IMR-90 (cell line): ENCODE data around the gene PDGFD. TPM values are rescaled to one million over a fixed set of nuclear protein-coding genes. Genes with fewer than 3 reads are reported as not detected.

Experiments used
- ATAC-seq: fragments of 200-7000 bp; cut with Tn5 transposase; 2 replicates; pipeline ENCODE4 v1.9.1; 2020; ENCODE audit warnings: low read depth, mild to moderate bottlenecking, moderate library complexity
- BruUV-seq: library from RNA; stranded (reverse); fragments of 400-500 nt; replicated peaks from 2 replicates; lab custom pipeline; 2021; lab: Mats Ljungman, UMichigan
- CTCF ChIA-PET: fragments of 300-600 bp; formaldehyde crosslinking; extraction: SDS; loops from one replicate; lab custom pipeline; 2021; ENCODE audit warnings: antibody characterized with exemption; lab: Yijun Ruan, JAX
- POLR2A ChIA-PET: fragments of 300-600 bp; sonication (Branson Sonifier 250); formaldehyde crosslinking; loops from one replicate; lab custom pipeline; 2022; ENCODE audit warnings: antibody characterized with exemption; ENCODE audit not compliant: unreplicated experiment; lab: Charles Lee
- DNase-seq: peaks from one replicate; pipeline ENCODE4 v3.0.0; 2013
- H2AFZ ChIP-seq: replicated peaks from 2 replicates; pipeline ENCODE3; 2013; ENCODE audit warnings: low read length, mild to moderate bottlenecking; ENCODE audit not compliant: poor library complexity
- H2AK5ac ChIP-seq: 2 replicates; pipeline ENCODE4 v1.6.1; 2013; ENCODE audit warnings: low read depth, low read length, inconsistent platforms
- H2AK9ac ChIP-seq: replicated peaks from 2 replicates; pipeline ENCODE3; 2013; ENCODE audit warnings: mild to moderate bottlenecking, low read depth, low read length, moderate library complexity; ENCODE audit not compliant: poor library complexity
- H2BK120ac ChIP-seq: 2 replicates; pipeline ENCODE4 v1.6.1; 2013; ENCODE audit warnings: low read depth, low read length, inconsistent platforms
- H2BK15ac ChIP-seq: 3 replicates; pipeline ENCODE4 v1.6.1; 2013; ENCODE audit warnings: low read depth, low read length, inconsistent platforms
- H2BK20ac ChIP-seq: 2 replicates; pipeline ENCODE4 v1.6.1; 2013; ENCODE audit warnings: low read depth, mild to moderate bottlenecking, inconsistent platforms, low read length, moderate library complexity
- H2BK5ac ChIP-seq: 2 replicates; pipeline ENCODE4 v1.6.1; 2013; ENCODE audit warnings: mild to moderate bottlenecking, low read depth, low read length, inconsistent platforms; ENCODE audit not compliant: poor library complexity, severe bottlenecking
- H3K14ac ChIP-seq: replicated peaks from 2 replicates; pipeline ENCODE4 v1.6.1; 2013; ENCODE audit warnings: low read depth, low read length, inconsistent platforms
- H3K18ac ChIP-seq: 2 replicates; pipeline ENCODE4 v1.6.1; 2013; ENCODE audit warnings: low read depth, low read length, control low read depth
- H3K23ac ChIP-seq: 2 replicates; pipeline ENCODE4 v1.6.1; 2013; ENCODE audit warnings: low read depth, low read length, inconsistent platforms
- H3K27ac ChIP-seq: 2 replicates; pipeline ENCODE4 v1.5.1; 2013; ENCODE audit warnings: mild to moderate bottlenecking, control low read depth, low read length; ENCODE audit not compliant: insufficient read depth
- H3K27me3 ChIP-seq: 2 replicates; pipeline ENCODE4 v1.6.1; 2013; ENCODE audit warnings: low read length; ENCODE audit not compliant: control insufficient read depth, insufficient read depth
- H3K36me3 ChIP-seq: 2 replicates; pipeline ENCODE4 v1.6.1; 2013; ENCODE audit warnings: low read length, mixed read lengths; ENCODE audit not compliant: control insufficient read depth, insufficient read depth
- H3K4ac ChIP-seq: 2 replicates; pipeline ENCODE4 v1.6.1; 2013; ENCODE audit warnings: low read depth, low read length, inconsistent platforms
- H3K4me1 ChIP-seq: 2 replicates; pipeline ENCODE4 v1.6.1; 2013; ENCODE audit warnings: low read length, mixed read lengths; ENCODE audit not compliant: control insufficient read depth, insufficient read depth
- H3K4me2 ChIP-seq: 2 replicates; pipeline ENCODE4 v1.6.1; 2013; ENCODE audit warnings: low read depth, mild to moderate bottlenecking, control low read depth, low read length, moderate library complexity
- H3K4me3 ChIP-seq: 2 replicates; pipeline ENCODE4 v1.5.1; 2013; ENCODE audit warnings: low read depth, mild to moderate bottlenecking, control low read depth, low read length, moderate library complexity; ENCODE audit not compliant: insufficient read depth
- H3K56ac ChIP-seq: 2 replicates; pipeline ENCODE4 v1.6.1; 2013; ENCODE audit warnings: low read length, inconsistent platforms; ENCODE audit not compliant: insufficient read depth; ENCODE audit errors: extremely low read depth
- H3K79me1 ChIP-seq, 2 experiments: 2 replicates each; pipeline ENCODE4 v1.6.1; 2013; ENCODE audit warnings: low read length in 2 of 2, inconsistent platforms in 1 of 2, low read depth in 1 of 2
- H3K9ac ChIP-seq: 2 replicates; pipeline ENCODE4 v1.6.1; 2013; ENCODE audit warnings: low read depth, low read length, control low read depth
- H3K9me1 ChIP-seq: 2 replicates; pipeline ENCODE4 v1.6.1; 2013; ENCODE audit warnings: low read length, inconsistent platforms; ENCODE audit not compliant: insufficient read depth
- H3K9me3 ChIP-seq: 2 replicates; pipeline ENCODE4 v1.6.1; 2013; ENCODE audit warnings: low read length; ENCODE audit not compliant: control insufficient read depth, insufficient read depth
- H4K20me1 ChIP-seq: 2 replicates; pipeline ENCODE4 v1.6.1; 2013; ENCODE audit warnings: low read length, inconsistent platforms; ENCODE audit not compliant: insufficient read depth
- H4K5ac ChIP-seq: 2 replicates; pipeline ENCODE4 v1.6.1; 2013; ENCODE audit warnings: mild to moderate bottlenecking, low read depth, low read length, control low read depth
- H4K8ac ChIP-seq, 2 experiments: 2 replicates each; pipeline ENCODE4 v1.6.1; 2013; ENCODE audit warnings: low read depth in 2 of 2, low read length in 2 of 2, control low read depth in 1 of 2, inconsistent platforms in 1 of 2
- H4K91ac ChIP-seq: 2 replicates; pipeline ENCODE4 v1.6.1; 2013; ENCODE audit warnings: low read depth, low read length, inconsistent platforms; ENCODE audit not compliant: insufficient read depth
- CEBPB ChIP-seq: IDR thresholded peaks from 2 replicates; pipeline ENCODE4 v1.6.1; 2012; ENCODE audit warnings: low read depth, low read length, improper control_type of control experiment
- FOS ChIP-seq: fragments of 150-350 bp; IDR thresholded peaks from 2 replicates; pipeline ENCODE4 v1.6.1; 2016; ENCODE audit warnings: low read depth, low read length
- MAFK ChIP-seq: IDR thresholded peaks from 2 replicates; pipeline ENCODE4 v1.6.1; 2012; ENCODE audit warnings: low read depth, low read length, improper control_type of control experiment
- WGBS, 2 experiments: methylation state at CpG; one replicate each; pipeline versions ENCODE4 v1.1.5 to v1.1.7; 2013; ENCODE audit warnings: missing lambda C conversion rate in 2 of 2; ENCODE audit not compliant: insufficient read length in 1 of 2; ENCODE audit errors: extremely low coverage in 2 of 2; 5-methylcytosine and 5-hydroxymethylcytosine counted together
- dilution Hi-C: fragments of 300-500 bp; cut with HindIII; formaldehyde crosslinking; loops from one replicate; pipeline ENCODE4 v1.14.3; 2018; ENCODE audit warnings: low sequenced_read_pairs; ENCODE audit not compliant: unreplicated experiment
- in situ Hi-C: fragments of 300-500 bp; cut with MboI; formaldehyde crosslinking; loops from 3 replicates; pipeline ENCODE4 v1.14.3; 2019; ENCODE audit warnings: low sequenced_read_pairs, inconsistent platforms, mixed read lengths
- intact Hi-C: fragments of 100-400 bp; cut with micrococcal nuclease; formaldehyde crosslinking; loops from 2 replicates; pipeline ENCODE4 v1.10.0; 2022
- polyA plus RNA-seq, 3 experiments: library from polyadenylated mRNA; depleted of rRNA; stranded (reverse); fragments of >200 nt; gene quantifications; 2 replicates each; pipeline ENCODE4 v1.2.3, GENCODE V29; 2012; ENCODE audit warnings: low replicate concordance in 1 of 3
- total RNA-seq: library from RNA; depleted of rRNA; stranded (reverse); fragments of >200 nt; gene quantifications from 2 replicates; pipeline ENCODE4 v1.2.3, GENCODE V29; 2012

Gene PDGFD
- total and polyA plus RNA-seq, 2 of the 4 experiments (the other 2 are of a cell fraction) = 2.1 to 3.0 TPM

GRCh38 chr11:104148074-104148473 lies 15.9 kb downstream of the PDGFD start:
- H3K79me1 ChIP-seq = no peaks in the 10 kb centered on the region
- no peak overlapping the region for H3K56ac ChIP-seq
- no CpG with 5 or more reads among the region's 2 CpGs for WGBS, 2 experiments
- H3K9me1 ChIP-seq = no peaks in the 10 kb centered on the region
- H2BK120ac ChIP-seq = no peak overlapping the region
- dilution Hi-C loops = no loop called here
- H2BK5ac ChIP-seq = no peak overlapping the region
- BruUV-seq = no TSS peak
- CTCF ChIA-PET = interaction anchor here (0.6 to 0.7 kb wide), 3 partner anchors 9 to 608 kb away, joined by 3 read pairs; no protein-coding TSS in a partner anchor
- no peak overlapping the region for H4K8ac ChIP-seq
- H2AK5ac ChIP-seq = no peak overlapping the region
- no peak overlapping the region for H2AK9ac ChIP-seq
- in situ Hi-C loops = no loop called here
- no peaks in the 10 kb centered on the region for H3K27me3 ChIP-seq
- H3K27ac ChIP-seq = no peak overlapping the region
- H4K91ac ChIP-seq = no peak overlapping the region
- no peak overlapping the region for H3K4ac ChIP-seq
- H3K9me3 ChIP-seq = peaks cover 3% of the 10 kb centered on the region
- no peak overlapping the region for H3K14ac ChIP-seq
- H4K5ac ChIP-seq = no peak overlapping the region
- H3K9ac ChIP-seq = no peak overlapping the region
- no peak overlapping the region for H3K4me2 ChIP-seq
- H2AFZ ChIP-seq = no peak overlapping the region
- no peak overlapping the region for H3K23ac ChIP-seq
- H2BK15ac ChIP-seq = no peak overlapping the region
- ATAC-seq (peak; percentile 56), DNase-seq (peak; percentile 74)
- no peak overlapping the region for H3K4me3 ChIP-seq
- intact Hi-C loops = no loop called here
- no peak overlapping the region for H2BK20ac ChIP-seq
- H3K36me3 ChIP-seq = no peaks in the 10 kb centered on the region
- H4K20me1 ChIP-seq = no peaks in the 10 kb centered on the region
- POLR2A ChIA-PET = no interaction called here
- TF ChIP-seq FOS = 0 out of 2 replicates have a peak, but pooled peaks have one; percentile 14
- TF ChIP-seq CEBPB = peak; percentile 62
- TF ChIP-seq MAFK = no peak
- peaks cover 4% of the 10 kb centered on the region; the same call in 1 of the 2 replicates for H3K4me1 ChIP-seq
- no peak overlapping the region for H3K18ac ChIP-seq
